NB4 (cell line): ENCODE data around the gene MED13L.

Source experiments
- DNase-seq: peaks from one replicate; pipeline ENCODE4 v3.0.0; 2010; ENCODE audit warnings: low read depth
- H3K4me3 ChIP-seq: one replicate; pipeline ENCODE4 v1.5.1; 2011; ENCODE audit warnings: mild to moderate bottlenecking, low read depth, low read length, moderate library complexity
- MYC ChIP-seq: IDR thresholded peaks from 2 replicates; pipeline ENCODE4 v1.6.1; 2011; ENCODE audit warnings: low read depth, low read length
- POLR2A ChIP-seq: IDR thresholded peaks from 2 replicates; pipeline ENCODE4 v1.6.1; 2011; ENCODE audit warnings: mild to moderate bottlenecking; ENCODE audit not compliant: insufficient read length; ENCODE audit errors: extremely low read depth
- TF ChIP-seq, protein P1 (sequence below): IDR thresholded peaks from one replicate; pipeline ENCODE4 v1.5.1; 2012; ENCODE audit warnings: low read depth, low read length
- TF ChIP-seq, protein P2 (sequence below): IDR thresholded peaks from 2 replicates; pipeline ENCODE4 v1.6.1; 2011; ENCODE audit warnings: low read depth, low read length

The MED13L gene

DNA sequence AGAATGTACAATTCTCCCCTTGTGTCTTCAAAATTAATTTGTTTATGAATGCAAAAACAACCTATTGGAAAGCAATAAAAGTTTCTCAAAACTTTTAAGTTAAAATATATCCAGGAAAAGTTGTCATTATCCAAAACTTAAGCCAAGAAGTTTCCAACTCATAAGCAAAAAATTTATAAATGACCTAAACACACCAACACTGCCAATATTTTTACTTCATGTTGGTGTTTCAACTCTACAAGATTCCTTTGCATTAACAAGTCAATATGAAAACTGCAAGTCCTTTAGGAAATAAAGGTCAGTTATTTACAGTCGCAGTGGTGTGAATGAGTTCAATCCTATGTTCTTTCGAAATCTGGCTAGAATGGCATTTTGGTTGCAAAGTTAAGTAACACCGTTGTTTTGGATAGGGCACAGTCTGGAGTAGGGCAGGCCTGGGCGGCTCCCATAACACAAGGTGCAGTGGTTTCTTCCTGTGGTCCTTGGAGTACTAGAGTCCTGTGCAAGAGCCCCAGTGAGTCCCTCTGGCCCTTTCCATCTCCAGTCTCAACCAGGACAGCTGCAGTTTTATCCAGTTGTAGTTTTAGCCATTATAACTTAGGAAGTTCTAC lies 151.4 kb downstream of the MED13L start:
- peak; percentile 85 for DNase-seq
- no peak for TF ChIP-seq POLR2A
- TF ChIP-seq, protein P1, sequence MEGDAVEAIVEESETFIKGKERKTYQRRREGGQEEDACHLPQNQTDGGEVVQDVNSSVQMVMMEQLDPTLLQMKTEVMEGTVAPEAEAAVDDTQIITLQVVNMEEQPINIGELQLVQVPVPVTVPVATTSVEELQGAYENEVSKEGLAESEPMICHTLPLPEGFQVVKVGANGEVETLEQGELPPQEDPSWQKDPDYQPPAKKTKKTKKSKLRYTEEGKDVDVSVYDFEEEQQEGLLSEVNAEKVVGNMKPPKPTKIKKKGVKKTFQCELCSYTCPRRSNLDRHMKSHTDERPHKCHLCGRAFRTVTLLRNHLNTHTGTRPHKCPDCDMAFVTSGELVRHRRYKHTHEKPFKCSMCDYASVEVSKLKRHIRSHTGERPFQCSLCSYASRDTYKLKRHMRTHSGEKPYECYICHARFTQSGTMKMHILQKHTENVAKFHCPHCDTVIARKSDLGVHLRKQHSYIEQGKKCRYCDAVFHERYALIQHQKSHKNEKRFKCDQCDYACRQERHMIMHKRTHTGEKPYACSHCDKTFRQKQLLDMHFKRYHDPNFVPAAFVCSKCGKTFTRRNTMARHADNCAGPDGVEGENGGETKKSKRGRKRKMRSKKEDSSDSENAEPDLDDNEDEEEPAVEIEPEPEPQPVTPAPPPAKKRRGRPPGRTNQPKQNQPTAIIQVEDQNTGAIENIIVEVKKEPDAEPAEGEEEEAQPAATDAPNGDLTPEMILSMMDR = no peak
- TF ChIP-seq, protein P2, sequence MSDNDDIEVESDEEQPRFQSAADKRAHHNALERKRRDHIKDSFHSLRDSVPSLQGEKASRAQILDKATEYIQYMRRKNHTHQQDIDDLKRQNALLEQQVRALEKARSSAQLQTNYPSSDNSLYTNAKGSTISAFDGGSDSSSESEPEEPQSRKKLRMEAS = no peak
- no peak for TF ChIP-seq MYC
- no peak overlapping the region for H3K4me3 ChIP-seq

DNA sequence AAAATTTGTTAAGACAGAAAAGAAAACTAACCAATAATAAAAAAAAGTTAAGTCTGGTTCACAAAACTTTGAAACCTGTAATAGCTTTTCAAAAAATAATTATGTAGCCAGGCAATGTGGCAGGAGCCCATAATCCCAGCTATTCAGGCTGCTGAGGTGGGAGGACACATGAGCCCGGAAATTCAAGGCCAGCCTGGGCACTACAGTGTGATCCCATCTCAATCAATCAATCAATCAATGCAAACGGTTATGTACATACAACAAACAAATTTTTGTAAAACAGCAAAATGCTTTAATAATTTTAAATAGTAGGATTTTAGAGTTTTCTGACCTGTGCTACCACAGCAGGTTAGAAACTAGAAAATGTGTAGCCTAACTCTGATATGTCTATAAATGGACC lies 152.4 kb downstream of the MED13L start:
- TF ChIP-seq MYC = no peak
- no peak for TF ChIP-seq POLR2A
- TF ChIP-seq, protein P1 = no peak
- TF ChIP-seq, protein P2 = no peak
- no peak overlapping the region for H3K4me3 ChIP-seq
- no peak for DNase-seq

DNA sequence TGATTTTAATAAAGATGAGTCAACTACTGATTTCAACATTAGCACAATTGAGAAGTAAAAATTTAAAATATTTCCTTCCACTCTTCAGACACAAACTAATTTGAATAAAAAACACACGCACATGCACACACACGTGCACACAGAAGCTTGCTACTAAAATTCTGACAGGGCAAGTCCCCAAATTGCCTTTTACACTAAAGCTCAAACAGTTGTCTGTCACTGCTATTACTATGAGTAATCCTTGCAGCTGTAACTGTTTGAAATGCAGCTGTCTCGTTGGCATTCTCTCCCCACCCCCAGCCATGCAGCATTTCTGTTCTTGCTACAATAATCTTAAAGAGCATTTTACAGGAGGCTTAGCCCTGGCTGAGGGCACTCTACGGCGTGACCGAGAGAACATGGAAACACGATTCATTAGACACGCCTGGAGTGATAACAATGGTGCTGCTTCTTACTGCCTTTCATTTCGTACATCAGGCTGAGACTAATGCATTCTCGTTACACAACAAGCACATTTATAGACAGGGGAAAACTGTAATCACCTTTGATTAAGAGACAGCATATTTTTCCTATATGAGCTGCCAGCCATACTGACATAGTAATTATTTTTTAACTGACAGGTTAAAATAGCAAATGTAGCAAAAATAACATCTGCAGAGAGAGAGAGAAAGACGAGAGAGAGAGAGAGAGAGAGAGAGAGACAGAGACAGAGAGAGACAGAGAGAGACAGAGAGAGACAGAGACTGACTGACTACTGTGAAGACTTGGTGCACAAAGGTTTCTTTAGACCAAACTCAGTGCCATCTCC lies 153.8 kb downstream of the MED13L start:
- H3K4me3 ChIP-seq = peak overlapping the region; percentile 35
- DNase-seq = peak; percentile 85
- TF ChIP-seq, protein P1 = no peak
- TF ChIP-seq POLR2A (no peak), MYC (peak; percentile 62; the same call in 1 of the 2 replicates)
- TF ChIP-seq, protein P2 = peak; percentile 83

DNA sequence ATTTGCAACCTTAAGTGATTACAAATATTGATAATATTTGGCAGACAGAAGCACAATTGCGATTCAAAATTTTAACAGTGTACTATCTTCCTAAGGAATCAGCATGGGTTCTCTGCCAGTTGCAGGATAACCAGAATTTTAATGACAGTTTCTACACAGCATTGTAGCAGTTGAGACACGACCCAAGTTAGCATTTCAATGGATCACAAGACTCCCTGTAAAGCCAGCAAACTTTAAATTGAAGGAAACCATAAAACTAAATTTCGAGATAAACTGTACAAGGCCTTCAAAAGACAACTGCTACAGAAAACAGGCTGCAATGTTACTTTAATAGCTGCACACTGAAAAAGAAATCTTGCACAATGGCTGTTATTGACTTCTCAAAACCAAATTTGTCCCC lies 154.9 kb downstream of the MED13L start:
- TF ChIP-seq POLR2A = no peak
- TF ChIP-seq, protein P2 = no peak
- no peak overlapping the region for H3K4me3 ChIP-seq

DNA sequence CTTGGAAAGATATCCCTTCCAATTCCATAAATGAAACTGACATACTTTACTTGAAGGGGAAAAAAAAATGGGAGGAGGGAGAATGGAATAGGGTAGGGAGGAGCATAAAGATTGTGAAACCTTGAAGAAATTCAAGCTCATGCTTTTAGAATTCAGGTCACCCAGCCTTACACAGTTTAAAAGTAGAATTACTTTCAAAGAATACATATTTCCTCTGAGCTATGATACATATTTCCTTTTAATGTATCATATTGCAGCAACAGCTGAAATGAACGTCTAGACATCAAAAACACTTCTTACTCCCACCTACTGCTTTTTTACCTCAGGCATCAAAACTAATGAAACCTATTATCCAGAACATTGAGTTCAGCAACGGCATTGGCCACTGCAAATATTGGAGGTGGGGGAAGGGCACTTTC lies 156.0 kb downstream of the MED13L start:
- H3K4me3 ChIP-seq = no peak overlapping the region
- TF ChIP-seq MYC = no peak
- TF ChIP-seq POLR2A = no peak
- TF ChIP-seq, protein P2 = no peak
- TF ChIP-seq, protein P1 = no peak
- DNase-seq = no peak

More for the DNA sequence above, 154.9 kb downstream of the MED13L start:
- DNase-seq = no peak
